Smooth muscle cell (in vitro differentiated cells): Measurements from ENCODE around the gene SLC12A8. TPM values are rescaled to one million over a fixed set of nuclear protein-coding genes. Genes with fewer than 3 reads are reported as not detected.
A peak's percentile ranks its signal among the peaks of the same experiment; 100 is the strongest.

Source experiments
- DNase-seq: peaks from one replicate; lab custom pipeline; 2025; ENCODE audit not compliant: unreplicated experiment; lab: John Stamatoyannopoulos, UW
- H2AFZ ChIP-seq: fragments of 200-600 bp; sonication (generic); 2 replicates; pipeline ENCODE4 v1.6.0; 2016; ENCODE audit warnings: antibody characterized with exemption, low read depth, mild to moderate bottlenecking
- H3F3A ChIP-seq: fragments of 200-600 bp; sonication (generic); 2 replicates; pipeline ENCODE4 v1.6.0; 2017; ENCODE audit warnings: antibody characterized with exemption, low read depth
- H3K27ac ChIP-seq: fragments of 200-600 bp; sonication (generic); 2 replicates; pipeline ENCODE4 v1.5.1; 2016; ENCODE audit warnings: low read depth, mild to moderate bottlenecking
- H3K27me3 ChIP-seq: fragments of 200-600 bp; sonication (generic); 2 replicates; pipeline ENCODE4 v1.6.1; 2016; ENCODE audit warnings: low read depth, mild to moderate bottlenecking
- H3K36me3 ChIP-seq: fragments of 200-600 bp; sonication (generic); 2 replicates; pipeline ENCODE4 v1.5.1; 2016; ENCODE audit warnings: low read depth
- H3K4me1 ChIP-seq: fragments of 200-600 bp; sonication (generic); 2 replicates; pipeline ENCODE4 v1.5.1; 2016; ENCODE audit warnings: low read depth
- H3K4me2 ChIP-seq: fragments of 200-600 bp; sonication (generic); 2 replicates; pipeline ENCODE4 v1.6.0; 2016; ENCODE audit warnings: mild to moderate bottlenecking
- H3K4me3 ChIP-seq: fragments of 200-600 bp; sonication (generic); 2 replicates; pipeline ENCODE4 v1.5.1; 2016; ENCODE audit warnings: mild to moderate bottlenecking
- H3K79me2 ChIP-seq: fragments of 200-600 bp; sonication (generic); 2 replicates; pipeline ENCODE4 v1.6.0; 2016; ENCODE audit warnings: low read depth, mild to moderate bottlenecking
- H3K9ac ChIP-seq: fragments of 200-600 bp; sonication (generic); 2 replicates; pipeline ENCODE4 v1.6.0; 2016; ENCODE audit warnings: low read depth
- H3K9me3 ChIP-seq: fragments of 200-600 bp; sonication (generic); replicated peaks from 2 replicates; pipeline ENCODE4 v1.5.1; 2016; ENCODE audit warnings: low read depth
- H4K20me1 ChIP-seq: fragments of 200-600 bp; sonication (generic); 2 replicates; pipeline ENCODE4 v1.6.0; 2016; ENCODE audit warnings: low read depth
- CTCF ChIP-seq: fragments of 200-600 bp; sonication (generic); IDR thresholded peaks from 2 replicates; pipeline ENCODE4 v1.5.1; 2017; ENCODE audit warnings: borderline replicate concordance, mild to moderate bottlenecking, antibody characterized with exemption; ENCODE audit not compliant: insufficient read depth, poor library complexity, severe bottlenecking
- WGBS: methylation state at CpG from one replicate; pipeline ENCODE4 v1.1.7; 2016; ENCODE audit warnings: low lambda C conversion rate; 5-methylcytosine and 5-hydroxymethylcytosine counted together
- polyA plus RNA-seq: library from polyadenylated mRNA; unstranded; fragments of >200 nt; fragmentation: Nextera tagmentation; extraction: Ambion mirVana; gene quantifications from 2 replicates; pipeline ENCODE4 v1.2.1, GENCODE V29; 2016
- total RNA-seq: library from RNA; depleted of rRNA; stranded (reverse); fragments of >200 nt; gene quantifications from 2 replicates; pipeline ENCODE4 v1.2.3, GENCODE V29; 2014

Gene SLC12A8
- total and polyA plus RNA-seq, 2 experiments from 2014 or later, result 28.5 to 54.3 TPM

GRCh38 chr3:125145751-125146475, 66.6 kb downstream of the SLC12A8 start:
- H3K4me3 ChIP-seq, result no peak overlapping the region
- TF ChIP-seq CTCF, result no peak
- H3K9me3 ChIP-seq, result no peaks in the 10 kb centered on the region
- H3F3A ChIP-seq, result no peaks in the 10 kb centered on the region
- H3K9ac ChIP-seq, result no peak overlapping the region
- 87% methylated on average over 10 of the region's 10 CpGs for WGBS
- H3K4me2 ChIP-seq, result no peak overlapping the region
- DNase-seq, result no peak
- H2AFZ ChIP-seq, result no peak overlapping the region
- peaks cover 35% of the 10 kb centered on the region for H3K4me1 ChIP-seq
- H3K79me2 ChIP-seq, result no peaks in the 10 kb centered on the region
- H3K36me3 ChIP-seq, result no peaks in the 10 kb centered on the region
- H3K27ac ChIP-seq, result no peak overlapping the region
- H3K27me3 ChIP-seq, result no peaks in the 10 kb centered on the region
- no peaks in the 10 kb centered on the region for H4K20me1 ChIP-seq

- H3K4me1 ChIP-seq, result peaks cover 44% of the 10 kb centered on the region
Observed at GRCh38 chr3:125144653-125145314, 67.8 kb downstream of the SLC12A8 start.

GRCh38 chr3:125143982-125144652, 68.4 kb downstream of the SLC12A8 start:
- Histone ChIP-seq H3K4me3 (no peak overlapping the region), H3K9ac (no peak overlapping the region), H3F3A (peaks cover under 1% of the 10 kb centered on the region), H4K20me1 (no peaks in the 10 kb centered on the region), H3K27ac (no peak overlapping the region), H3K79me2 (no peaks in the 10 kb centered on the region), H3K27me3 (no peaks in the 10 kb centered on the region), H3K9me3 (no peaks in the 10 kb centered on the region), H3K4me2 (peak overlapping the region; percentile 54), H2AFZ (no peak overlapping the region), H3K36me3 (no peaks in the 10 kb centered on the region), H3K4me1 (peaks cover 42% of the 10 kb centered on the region)
- WGBS, result 27% methylated on average over 6 of the region's 7 CpGs
- TF ChIP-seq CTCF, result no peak
- no peak for DNase-seq

More at GRCh38 chr3:125144653-125145314, 67.8 kb downstream of the SLC12A8 start:
- 83% methylated on average over 5 of the region's 5 CpGs for WGBS
- Histone ChIP-seq H3K79me2 (no peaks in the 10 kb centered on the region), H3K4me2 (peak overlapping the region; percentile 54), H3K27ac (no peak overlapping the region), H3K9ac (no peak overlapping the region), H3K4me3 (no peak overlapping the region), H2AFZ (no peak overlapping the region), H4K20me1 (no peaks in the 10 kb centered on the region), H3K9me3 (no peaks in the 10 kb centered on the region), H3K36me3 (no peaks in the 10 kb centered on the region), H3K27me3 (no peaks in the 10 kb centered on the region), H3F3A (no peaks in the 10 kb centered on the region)
- DNase-seq, result no peak
- no peak for TF ChIP-seq CTCF
